Measurements from ENCODE around the gene LRG1.

GRCh38 chr19:4555657-4556561 lies 16.1 kb upstream of the LRG1 start:
- TF ChIP-seq CTCF (optimal IDR thresholded peaks at IDR 0.05 in 1 of 3, IDR thresholded peaks at IDR 0.05 in 1 of 3, conservative IDR thresholded peaks at IDR 0.05 in 1 of 3; ENCODE audit: extremely low read depth in 1 of 3, insufficient read depth in 2 of 3, low read length in 3 of 3) (no peak), EZH2 (IDR thresholded peaks at IDR 0.05; ENCODE audit: low read length) (no peak)
